Esophagus muscularis mucosa (tissue), 4 donors: ENCODE results near the gene CHRM5.

Experiments
- EP300 ChIP-seq: sonication (generic); formaldehyde crosslinking; IDR thresholded peaks from one replicate; pipeline ENCODE4 v1.6.1; 2017; ENCODE audit warnings: antibody characterized with exemption
- POLR2A ChIP-seq: fragments of 450-650 bp; IDR thresholded peaks from one replicate; pipeline ENCODE4 v1.6.1; 2017; ENCODE audit warnings: antibody characterized with exemption, moderate library complexity, mild to moderate bottlenecking, low read depth
- POLR2AphosphoS5 ChIP-seq, 2 donors: sonication (generic); formaldehyde crosslinking; IDR thresholded peaks; one replicate each; pipeline ENCODE4 v1.6.1; 2017; ENCODE audit warnings: antibody characterized with exemption in 2 of 2
- TF ChIP-seq, protein P1 (sequence below), 3 experiments: fragments of 200-600 bp in 2 of 3; fragments of 450-650 bp in 1 of 3; sonication (generic) in 2 of 3; IDR thresholded peaks; one replicate each; pipeline ENCODE4 v1.5.1; 2017 to 2019; ENCODE audit warnings: antibody characterized with exemption in 3 of 3, mild to moderate bottlenecking in 2 of 3, moderate library complexity in 1 of 3

DNA sequence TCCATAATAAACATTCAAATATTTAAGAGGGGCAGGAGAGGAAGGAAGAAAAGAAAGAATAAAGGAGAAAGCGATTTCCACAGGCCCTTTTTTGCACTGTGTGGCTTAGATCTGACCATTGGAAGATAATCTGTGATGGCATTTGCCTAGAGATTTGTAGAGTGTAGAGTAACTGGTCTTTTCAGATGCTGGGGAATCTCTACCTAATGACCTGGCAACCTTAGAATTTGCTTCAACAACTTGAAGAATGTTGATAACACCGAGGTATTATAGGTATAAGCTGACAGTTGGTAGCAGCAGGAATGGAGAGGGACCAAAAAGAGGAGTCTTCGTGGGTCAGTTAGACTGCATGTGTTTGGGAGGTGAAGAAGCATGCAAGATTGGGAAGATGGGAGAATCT, 91.6 kb downstream of the CHRM5 start:
- TF ChIP-seq POLR2A (no peak), POLR2AphosphoS5 (IDR thresholded peaks at IDR 0.05) (no peak), EP300 (no peak)
- TF ChIP-seq, protein P1, sequence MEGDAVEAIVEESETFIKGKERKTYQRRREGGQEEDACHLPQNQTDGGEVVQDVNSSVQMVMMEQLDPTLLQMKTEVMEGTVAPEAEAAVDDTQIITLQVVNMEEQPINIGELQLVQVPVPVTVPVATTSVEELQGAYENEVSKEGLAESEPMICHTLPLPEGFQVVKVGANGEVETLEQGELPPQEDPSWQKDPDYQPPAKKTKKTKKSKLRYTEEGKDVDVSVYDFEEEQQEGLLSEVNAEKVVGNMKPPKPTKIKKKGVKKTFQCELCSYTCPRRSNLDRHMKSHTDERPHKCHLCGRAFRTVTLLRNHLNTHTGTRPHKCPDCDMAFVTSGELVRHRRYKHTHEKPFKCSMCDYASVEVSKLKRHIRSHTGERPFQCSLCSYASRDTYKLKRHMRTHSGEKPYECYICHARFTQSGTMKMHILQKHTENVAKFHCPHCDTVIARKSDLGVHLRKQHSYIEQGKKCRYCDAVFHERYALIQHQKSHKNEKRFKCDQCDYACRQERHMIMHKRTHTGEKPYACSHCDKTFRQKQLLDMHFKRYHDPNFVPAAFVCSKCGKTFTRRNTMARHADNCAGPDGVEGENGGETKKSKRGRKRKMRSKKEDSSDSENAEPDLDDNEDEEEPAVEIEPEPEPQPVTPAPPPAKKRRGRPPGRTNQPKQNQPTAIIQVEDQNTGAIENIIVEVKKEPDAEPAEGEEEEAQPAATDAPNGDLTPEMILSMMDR (IDR thresholded peaks at IDR 0.05) = no peak
